Transverse colon (tissue), 4 donors: ENCODE measurements around the gene NR2F1-AS1.

Source experiments
- CTCF ChIP-seq, 5 experiments: fragments of 200-600 bp in 3 of 5; fragments of 450-650 bp in 2 of 5; sonication (generic) in 3 of 5; IDR thresholded peaks; 1 replicate in 2 of 5; 2 replicates in 3 of 5; pipeline ENCODE4 v1.5.1; 2016 to 2017; ENCODE audit warnings: antibody characterized with exemption in 5 of 5, inconsistent platforms in 3 of 5, mild to moderate bottlenecking in 2 of 5, moderate library complexity in 1 of 5
- EP300 ChIP-seq: sonication (generic); formaldehyde crosslinking; IDR thresholded peaks from one replicate; pipeline ENCODE4 v1.6.1; 2017; ENCODE audit warnings: antibody characterized with exemption, low read depth
- POLR2A ChIP-seq: fragments of 450-650 bp; IDR thresholded peaks from one replicate; pipeline ENCODE4 v1.6.1; 2016; ENCODE audit warnings: antibody characterized with exemption, mild to moderate bottlenecking, moderate library complexity
- POLR2AphosphoS5 ChIP-seq, 3 donors: sonication (generic); formaldehyde crosslinking; IDR thresholded peaks; one replicate each; pipeline ENCODE4 v1.6.1; 2016; ENCODE audit warnings: antibody characterized with exemption in 3 of 3

- TF ChIP-seq CTCF (IDR thresholded peaks at IDR 0.05) (no peak), POLR2A (no peak), POLR2AphosphoS5 (IDR thresholded peaks at IDR 0.05) (no peak), EP300 (no peak)
These were observed 22.2 kb upstream of the NR2F1-AS1 start for GRCh38 chr5:93603078-93603792.
